ENCODE data around the gene GRB7.
"Not testable (repeated sequence)": the region's sequence is repeated elsewhere in the genome, so short reads cannot be mapped to it uniquely, and the experiment has no call there.

GRB7 gene

DNA sequence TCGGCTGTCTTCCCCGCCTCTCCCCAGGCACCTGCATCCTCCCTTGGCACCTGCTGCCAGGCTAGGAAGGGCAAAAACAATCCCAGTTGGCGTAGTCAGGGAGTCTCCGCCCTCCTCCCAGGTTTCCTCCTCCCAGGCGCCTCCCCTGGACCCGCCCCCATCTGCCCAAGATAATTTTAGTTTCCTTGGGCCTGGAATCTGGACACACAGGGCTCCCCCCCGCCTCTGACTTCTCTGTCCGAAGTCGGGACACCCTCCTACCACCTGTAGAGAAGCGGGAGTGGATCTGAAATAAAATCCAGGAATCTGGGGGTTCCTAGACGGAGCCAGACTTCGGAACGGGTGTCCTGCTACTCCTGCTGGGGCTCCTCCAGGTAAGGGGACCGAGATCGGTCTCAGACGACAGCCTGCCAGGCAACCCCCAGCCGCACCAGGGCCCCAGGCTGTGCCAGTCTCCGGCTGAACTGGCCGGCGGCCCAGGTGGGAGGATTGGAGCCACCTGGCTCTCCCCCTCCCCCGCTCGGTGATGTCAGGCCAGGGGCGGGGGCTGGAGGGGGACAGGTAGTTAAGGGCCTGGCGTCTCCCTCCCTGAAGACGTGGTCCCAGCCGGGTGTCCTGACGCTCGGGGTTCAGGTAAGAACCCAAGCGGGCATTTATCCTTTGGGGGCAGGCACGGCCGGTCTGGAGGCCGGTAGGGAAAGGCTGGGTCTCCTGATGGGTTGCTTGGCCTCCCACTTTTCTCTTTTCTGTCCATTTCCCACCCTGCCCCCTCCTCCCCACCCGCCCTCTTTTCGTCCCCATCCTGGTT lies at the start of gene GRB7:
GRB7 (plus strand) TSS at position 179 of the 808 bp plus-strand sequence. CDS start 4,364 bp downstream, outside the sequence.
- peak; percentile 61 for DNase-seq

DNA sequence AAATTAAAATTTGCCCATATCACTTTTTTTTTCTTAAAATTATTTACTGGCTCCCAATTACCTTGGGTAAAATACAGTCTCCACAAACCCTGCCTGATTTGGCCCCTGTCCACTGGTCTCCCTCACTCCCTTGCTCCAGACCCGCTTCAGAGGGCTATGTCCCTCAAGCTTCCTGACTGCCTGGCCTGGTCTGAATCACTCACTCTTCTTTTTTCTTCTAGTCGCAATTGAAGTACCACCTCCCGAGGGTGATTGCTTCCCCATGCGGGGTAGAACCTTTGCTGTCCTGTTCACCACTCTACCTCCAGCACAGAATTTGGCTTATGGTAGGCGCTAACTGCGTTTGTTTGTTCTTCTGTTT lies 49.3 kb upstream of the GRB7 start:
- DNase-seq: no peak

DNA sequence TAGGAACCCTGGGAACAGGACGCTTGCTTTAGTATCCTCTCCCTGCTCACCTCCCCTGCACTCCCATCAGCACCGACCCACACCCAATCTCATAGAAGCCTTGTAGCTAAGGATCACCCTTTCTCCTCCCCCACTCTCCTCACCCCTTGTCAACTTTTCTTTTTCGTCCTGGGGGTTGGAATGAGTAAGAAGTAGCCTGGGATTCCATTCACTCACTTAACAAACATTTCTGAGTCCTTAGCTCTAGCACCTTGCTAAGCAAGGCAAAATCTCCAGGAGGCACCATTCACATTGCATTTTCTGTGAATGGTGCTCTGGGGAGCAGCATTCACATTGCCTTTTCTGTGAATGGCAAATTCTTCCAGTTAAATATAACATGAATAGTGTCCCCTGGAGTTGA lies 48.8 kb upstream of the GRB7 start:
- no peak for DNase-seq

DNA sequence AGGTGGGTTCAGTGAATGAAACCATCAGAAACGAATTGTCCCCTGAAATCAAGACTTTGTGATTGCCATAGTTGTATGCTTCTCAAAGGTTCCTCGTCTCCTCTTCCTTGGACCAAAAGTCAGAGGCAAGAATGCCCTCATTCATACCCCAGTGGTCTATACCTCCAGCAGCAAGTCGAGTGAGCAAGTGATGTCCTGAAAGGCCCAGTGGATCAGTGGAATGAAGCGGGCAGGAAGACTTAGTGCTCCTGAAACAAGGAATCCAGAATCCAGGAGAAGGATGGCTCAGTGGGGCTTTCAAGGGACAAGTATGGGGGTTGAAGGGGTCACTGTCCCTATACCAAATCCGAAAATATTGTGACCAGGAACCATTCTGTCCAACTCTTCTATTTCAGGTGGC lies 43.1 kb upstream of the GRB7 start:
- DNase-seq: no peak

DNA sequence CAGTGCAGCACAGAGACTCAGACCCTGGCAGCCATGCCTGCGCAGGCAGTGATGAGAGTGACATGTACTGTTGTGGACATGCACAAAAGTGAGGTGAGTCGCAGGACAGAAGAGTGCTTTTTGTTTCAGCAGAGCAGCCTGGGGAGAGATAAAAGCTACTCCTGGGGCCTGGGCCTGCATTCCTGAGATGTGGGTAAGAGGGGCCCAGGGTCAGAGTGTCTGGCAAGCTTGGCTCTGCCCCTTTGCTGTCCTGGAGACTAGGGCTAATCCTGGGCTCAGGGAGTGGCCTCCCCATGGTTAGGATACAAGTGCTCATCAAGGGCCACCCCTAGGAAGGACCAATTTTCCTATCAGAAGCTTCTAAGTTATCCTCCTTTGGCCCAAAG lies 42.7 kb upstream of the GRB7 start:
- DNase-seq: no peak

DNA sequence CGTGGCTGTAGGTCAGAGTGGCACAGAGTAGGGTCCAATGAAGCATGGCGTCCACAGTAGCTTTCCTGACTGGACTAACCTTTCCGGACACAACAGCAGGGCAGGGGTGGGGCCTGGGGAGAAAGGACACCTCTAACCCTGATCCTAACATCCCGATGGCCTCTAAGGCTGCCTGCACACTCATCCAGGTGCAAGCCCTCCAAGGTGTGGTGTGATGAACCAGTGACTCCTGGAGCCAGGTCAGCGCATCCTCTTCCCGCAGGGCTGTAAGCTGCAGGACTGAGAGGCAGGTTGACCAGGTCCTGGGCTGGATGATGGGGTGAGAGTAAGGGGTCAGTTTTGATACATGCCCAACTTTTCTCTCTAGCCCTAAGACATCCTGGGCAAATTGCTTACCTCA lies 41.0 kb upstream of the GRB7 start:
- DNase-seq: no peak

DNA sequence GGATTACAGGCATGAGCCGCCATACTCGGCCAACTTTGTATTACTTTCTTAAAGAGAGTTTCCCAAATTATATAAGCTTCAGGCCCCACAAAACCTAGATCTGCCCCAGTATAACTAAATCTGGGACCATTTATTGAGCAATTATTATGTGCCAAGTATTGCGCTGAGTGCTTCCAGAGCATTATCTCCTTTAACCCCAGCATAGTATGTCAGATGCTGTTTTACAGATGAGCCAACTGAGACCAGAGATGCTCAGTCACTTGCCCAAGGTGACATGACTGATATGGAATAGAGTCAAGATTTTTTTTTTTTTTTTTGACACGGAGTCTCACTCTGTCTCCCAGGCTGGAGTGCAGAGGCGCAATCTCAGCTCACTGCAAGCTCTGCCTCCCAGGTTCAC lies 39.8 kb upstream of the GRB7 start:
- DNase-seq: no peak

DNA sequence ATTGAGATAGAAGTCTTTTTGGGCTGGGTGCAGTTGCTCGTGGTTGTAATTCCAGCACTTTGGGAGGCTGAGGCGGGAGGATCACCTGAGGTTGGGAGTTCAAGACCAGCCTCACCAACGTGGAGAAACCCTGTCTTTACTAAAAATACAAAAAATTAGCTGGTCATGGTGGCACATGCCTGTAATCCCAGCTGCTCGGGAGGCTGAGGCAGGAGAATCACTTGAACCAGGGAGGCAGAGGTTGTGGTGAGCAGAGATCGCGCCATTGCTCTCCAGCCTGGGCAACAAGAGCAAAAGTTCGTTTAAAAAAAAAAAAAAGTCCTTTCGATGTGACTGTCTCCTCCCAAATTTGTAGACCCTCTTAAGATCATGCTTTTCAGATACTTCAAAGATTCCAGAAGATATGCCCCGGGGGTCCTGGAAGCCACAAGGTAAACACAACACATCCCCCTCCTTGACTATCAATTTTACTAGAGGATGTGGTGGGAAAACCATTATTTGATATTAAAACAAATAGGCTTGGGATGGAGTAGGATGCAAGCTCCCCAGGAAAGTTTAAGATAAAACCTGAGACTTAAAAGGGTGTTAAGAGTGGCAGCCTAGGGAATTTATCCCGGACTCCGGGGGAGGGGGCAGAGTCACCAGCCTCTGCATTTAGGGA lies 38.5 kb upstream of the GRB7 start:
- not testable (repeated sequence) for DNase-seq

DNA sequence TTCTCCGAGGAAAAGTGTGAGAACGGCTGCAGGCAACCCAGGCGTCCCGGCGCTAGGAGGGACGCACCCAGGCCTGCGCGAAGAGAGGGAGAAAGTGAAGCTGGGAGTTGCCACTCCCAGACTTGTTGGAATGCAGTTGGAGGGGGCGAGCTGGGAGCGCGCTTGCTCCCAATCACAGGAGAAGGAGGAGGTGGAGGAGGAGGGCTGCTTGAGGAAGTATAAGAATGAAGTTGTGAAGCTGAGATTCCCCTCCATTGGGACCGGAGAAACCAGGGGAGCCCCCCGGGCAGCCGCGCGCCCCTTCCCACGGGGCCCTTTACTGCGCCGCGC lies 38.0 kb upstream of the GRB7 start, which contains the start of gene ERBB2:
ERBB2 (plus strand) TSS at position 247 of the 330 bp plus-strand sequence. CDS start 175 bp downstream, outside the sequence.
- DNase-seq: peak; percentile 45

DNA sequence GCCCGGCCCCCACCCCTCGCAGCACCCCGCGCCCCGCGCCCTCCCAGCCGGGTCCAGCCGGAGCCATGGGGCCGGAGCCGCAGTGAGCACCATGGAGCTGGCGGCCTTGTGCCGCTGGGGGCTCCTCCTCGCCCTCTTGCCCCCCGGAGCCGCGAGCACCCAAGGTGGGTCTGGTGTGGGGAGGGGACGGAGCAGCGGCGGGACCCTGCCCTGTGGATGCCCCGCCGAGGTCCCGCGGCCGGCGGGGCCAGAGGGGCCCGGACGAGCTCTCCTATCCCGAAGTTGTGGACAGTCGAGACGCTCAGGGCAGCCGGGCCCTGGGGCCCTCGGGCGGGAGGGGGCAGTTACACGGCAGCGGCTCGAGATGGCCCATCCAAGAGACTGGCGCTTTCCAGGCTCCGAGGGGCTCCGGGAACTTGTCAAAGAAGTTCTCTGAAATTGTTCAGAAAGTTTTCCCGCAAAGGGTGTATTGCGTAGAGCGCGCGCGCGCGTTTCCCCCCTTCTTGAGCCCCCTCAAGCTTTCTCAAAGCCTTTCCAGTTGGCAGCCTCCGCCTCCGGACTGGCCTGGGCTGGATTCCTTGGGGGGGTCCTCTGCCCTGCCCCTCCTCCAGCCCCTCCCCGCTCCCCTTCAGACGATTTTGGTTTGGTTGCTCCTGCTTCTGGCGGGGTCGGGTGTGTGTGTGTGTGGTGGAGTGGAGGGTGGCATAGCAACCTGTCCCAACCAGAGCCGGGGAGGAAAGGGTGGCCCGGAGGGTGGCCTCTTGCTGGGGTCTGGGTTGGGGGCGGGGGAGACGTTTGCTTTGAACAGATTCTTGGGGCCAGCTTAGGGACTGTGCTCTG lies 37.4 kb upstream of the GRB7 start:
- no peak for DNase-seq

DNA sequence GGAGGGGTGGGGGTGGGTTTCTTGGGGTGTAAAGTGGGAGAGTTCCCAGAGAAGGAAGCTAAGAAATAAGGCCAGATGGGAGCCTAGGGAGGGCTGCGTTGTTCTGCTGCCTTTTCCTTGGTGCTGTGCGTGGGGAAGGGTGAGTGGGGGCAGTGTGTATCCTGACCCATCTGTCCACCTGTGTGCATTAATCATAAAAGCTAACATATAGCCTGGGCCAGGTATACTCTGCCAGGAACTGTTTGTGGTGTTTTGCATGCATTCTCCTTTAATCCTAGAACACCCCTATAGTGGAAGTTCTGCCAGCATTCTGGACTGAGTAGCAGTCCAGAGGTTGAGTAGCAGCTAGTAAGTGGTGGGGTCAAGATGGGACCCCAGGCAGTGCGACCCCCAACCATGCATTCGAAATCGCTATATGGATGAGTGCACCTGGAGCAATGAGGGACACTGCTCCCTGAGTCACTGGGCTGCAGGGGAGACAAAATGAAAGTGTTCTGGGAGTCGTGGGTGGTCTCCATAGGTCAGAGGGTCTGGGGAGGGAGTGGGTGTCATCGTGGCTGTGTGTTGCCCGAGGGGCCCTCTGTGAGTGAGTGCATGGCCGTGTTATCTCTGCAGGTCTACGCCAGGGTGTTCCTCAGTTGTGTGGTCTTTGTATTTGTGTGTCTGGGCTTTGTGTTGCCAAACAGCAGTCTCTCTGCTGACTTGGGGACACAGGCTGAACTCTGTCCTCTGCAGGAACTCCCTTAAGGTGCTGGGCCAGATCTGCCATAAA lies 36.5 kb upstream of the GRB7 start:
- DNase-seq: no peak

DNA sequence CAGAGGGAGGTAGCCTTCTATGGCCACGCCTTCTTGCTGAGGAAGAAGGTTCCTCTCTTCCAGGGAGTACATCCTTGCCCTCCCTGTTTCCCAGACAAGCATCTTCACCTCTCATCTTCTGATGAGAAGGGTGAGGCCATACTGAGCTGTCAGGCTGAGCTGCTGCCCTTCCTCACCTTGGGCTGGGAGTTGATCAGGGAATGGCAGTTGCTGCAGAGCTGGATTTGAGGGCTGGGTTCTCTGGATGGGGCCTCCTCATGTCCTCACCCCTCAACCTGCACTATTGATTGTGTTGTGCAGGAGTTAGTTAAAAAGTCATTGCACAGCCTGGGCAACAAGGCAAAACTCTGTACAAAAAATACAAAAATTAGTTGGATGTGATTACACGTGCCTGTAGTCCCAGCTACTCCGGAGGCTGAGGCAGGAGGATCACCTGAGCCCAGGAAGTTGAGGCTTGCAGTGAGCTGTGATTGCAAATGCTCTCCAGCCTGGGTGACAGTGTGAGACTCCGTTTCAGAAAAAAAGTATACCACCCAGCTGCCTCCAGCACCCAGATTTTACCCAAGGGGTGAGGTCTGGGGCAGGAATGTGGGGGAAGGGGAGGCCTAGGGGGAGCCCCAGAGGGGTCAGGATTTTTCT lies 35.8 kb upstream of the GRB7 start:
- DNase-seq: no peak

DNA sequence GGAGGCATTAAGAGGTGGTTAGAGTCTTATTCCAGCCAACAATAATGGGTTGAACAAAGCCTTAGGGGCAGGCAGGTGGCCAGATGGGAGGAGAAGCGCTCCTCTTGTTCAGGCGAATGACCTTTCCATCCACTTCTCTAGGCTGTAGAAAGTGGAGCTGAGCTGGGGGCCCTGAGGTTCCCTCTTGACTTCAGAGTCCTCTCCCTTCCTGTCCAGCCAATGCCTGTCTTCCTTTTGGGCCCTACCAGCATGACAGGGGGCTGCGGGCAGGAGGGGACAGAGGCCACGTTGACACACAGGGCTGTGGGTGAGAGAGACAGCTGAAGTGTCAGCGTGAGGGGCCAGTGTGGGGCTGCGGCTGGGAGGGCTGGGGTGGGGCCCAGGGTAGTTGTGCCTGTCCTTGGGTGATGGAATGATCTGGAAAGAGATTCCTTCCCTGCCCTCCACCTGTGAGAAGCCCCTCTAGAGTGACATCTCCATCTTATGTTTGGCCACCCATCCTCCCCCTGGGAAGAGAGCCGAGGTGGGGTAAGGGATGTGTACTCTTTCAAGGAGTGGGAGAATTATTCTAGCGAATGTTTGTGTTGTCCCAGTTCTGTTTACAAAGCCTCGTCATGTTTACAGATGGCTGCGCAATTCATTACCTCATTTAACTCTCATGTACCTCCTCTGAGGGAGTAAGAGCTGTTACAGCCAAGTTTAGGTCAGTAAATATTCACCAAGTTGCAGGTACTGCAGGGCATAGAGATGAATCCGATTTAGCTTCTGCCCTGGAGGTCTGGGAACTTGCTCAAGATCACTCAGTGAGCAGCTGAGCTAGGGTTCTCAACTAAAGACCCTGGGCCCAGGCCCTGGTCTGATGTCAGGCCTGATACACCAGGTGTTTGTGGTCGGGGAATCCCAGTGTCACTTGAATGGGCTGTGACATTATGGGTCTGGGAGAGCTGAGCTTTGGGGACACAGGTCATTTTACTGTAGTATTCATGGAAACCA lies 34.5 kb upstream of the GRB7 start:
- no peak for DNase-seq

DNA sequence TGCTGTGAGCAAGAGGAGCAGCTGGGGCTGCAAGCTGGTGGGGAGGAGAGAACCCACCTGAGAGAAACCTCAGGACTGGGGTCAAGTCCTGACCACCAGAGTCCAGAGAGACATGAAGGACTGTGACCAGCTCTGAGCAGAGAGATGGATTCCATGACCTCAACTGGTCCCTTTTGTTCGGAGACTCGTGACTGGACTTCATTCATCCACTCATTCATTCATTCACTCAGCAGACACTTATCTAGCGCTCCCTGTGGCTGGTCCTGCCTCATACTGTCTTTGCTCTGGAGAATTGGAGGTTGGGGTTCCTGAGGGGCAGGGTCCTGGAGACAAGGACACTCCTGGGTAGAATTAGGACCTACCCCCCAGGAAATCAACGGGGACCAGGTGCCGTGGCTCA lies 33.8 kb upstream of the GRB7 start:
- DNase-seq: no peak

DNA sequence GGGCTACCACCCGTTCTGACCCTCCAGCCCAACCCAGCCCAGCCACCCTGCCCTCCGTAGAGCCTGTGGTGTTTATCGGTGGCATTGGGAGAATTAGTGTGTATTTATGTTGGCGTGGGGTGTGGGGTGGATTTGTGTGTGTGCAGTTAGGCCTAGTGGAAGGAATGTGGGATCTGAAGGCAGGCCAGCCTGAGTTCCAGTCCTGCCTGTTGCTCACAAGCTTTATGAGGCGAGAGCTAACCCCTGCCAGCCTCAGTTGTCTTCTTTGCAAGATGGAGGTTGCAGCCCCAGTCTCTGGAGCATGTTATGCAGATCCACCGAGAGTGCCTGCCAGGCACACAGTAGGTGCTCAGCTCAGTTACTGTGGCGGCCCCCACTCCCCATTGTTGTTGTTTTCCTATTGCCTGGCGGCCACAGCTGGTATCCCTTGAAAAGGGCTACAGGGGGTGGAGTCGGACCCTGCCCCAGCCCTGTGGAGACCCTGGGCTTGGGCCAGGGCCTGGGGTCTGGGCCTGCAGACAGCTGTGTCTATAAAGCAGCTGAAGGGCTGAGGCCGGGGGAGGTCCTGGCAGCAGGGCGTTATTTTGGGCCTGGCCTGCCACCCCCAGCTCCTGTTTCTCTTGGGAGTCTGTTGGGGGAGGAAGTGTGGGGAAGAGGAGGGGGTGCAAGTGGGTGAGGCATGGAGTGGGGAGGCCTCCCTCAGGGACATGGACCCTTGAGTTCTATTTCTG lies 32.8 kb upstream of the GRB7 start:
- DNase-seq: peak; percentile 5

DNA sequence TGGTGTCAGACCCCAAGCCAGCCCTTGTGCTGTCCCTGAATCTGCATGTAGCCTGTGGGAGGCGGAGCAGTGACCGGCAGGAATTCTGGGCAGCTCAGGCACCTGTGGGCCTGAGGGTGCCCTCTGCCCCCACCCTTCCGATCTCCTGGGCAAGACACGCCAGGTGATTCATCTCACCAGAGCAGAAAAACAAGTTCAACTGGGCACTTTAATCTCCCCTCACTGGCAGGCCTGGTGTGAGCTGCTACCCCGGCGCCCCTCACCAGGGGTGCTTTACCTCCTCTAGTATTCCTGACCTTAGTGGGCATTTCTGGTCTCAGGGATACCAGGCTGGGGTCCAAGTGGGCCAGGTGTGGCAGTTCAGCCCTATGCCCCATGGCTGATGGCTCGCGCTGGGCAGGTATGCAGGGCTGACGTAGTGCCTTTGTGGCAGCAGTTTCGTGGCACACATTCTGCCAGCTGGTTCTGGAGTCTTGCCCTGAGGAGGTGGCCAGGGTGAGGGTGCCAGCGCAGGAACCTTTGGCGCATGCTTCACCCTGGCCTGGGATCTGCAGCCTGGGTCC lies 31.9 kb upstream of the GRB7 start:
- DNase-seq: no peak

DNA sequence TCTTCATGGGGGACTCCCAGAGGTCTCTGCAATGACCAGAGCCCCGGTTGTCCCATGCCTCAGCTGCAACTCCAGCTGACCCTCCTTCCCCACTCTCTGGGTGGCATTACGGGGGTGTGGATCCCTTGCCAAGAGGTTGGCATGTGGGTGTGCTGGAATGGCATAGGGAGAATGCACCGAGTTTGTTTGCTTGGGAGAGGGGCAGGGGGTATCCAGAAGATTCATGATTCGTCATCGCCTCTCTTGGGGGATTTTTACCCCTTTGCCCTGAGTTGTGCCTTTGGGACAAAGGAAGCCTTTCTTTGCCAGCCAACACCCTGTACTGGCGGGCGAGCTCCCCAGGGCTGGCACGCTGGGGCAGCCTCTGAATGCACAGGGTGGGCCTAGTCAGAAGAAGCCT lies 31.4 kb upstream of the GRB7 start:
- no peak for DNase-seq

DNA sequence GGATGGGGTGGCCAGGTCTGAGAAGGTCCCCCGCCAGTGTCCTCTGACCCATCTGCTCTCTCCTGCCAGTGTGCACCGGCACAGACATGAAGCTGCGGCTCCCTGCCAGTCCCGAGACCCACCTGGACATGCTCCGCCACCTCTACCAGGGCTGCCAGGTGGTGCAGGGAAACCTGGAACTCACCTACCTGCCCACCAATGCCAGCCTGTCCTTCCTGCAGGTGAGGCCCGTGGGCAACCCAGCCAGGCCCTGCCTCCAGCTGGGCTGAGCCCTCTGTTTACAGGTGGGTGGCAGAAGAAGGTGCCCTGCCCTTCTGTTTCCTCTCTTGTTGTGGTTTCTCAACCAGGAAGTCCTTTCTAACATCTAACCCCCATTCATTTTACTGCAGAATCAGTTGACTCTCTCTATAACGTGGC lies 30.8 kb upstream of the GRB7 start:
- DNase-seq: no peak

DNA sequence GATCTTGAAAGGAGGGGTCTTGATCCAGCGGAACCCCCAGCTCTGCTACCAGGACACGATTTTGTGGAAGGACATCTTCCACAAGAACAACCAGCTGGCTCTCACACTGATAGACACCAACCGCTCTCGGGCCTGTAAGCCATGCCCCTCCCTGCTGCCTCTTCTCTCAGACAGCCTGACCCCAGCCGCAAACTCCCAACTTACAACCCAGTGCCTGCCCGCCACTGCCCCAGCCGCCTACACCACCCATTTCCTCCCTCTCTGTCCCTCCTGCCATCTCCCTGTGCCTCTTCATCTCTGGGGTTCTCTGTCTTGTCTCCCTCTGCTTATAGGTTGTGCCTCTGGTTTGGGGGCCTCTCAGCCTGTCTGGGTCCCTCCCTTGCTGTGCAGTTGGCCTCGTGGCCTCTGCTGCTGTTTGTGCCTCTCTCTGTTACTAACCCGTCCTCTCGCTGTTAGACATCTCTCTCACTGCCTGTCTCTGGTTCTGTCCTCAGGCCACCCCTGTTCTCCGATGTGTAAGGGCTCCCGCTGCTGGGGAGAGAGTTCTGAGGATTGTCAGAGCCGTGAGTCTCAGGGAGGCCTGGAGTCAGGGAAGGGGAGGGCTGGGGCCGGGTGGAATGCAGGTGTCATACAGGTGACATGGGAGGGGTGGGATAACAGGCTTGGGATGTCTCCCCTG lies 28.3 kb upstream of the GRB7 start:
- no peak for DNase-seq
